Esophagus mucosa (tissue), 1 donor: ENCODE measurements around the gene HOXB9. TPM values are rescaled to one million over a fixed set of nuclear protein-coding genes. Genes with fewer than 3 reads are reported as not detected.

Experiments
- ATAC-seq: fragments of 200-7000 bp; cut with Tn5 transposase; one replicate; pipeline ENCODE4 v1.9.1; 2020
- total RNA-seq: library from RNA; stranded (reverse); gene quantifications from one replicate; pipeline ENCODE4 v1.2.4, GENCODE V29; 2023
- donor health status: DM: yes; HTN: yes; CAD: no.

Gene HOXB9
- total RNA-seq = not detected

- no peak for ATAC-seq
Measured at GRCh38 chr17:48626245-48627117, at the start of gene HOXB9. HOXB9 (minus strand) TSS chr17:48626358; CDS start chr17:48626269, 89 bp downstream.

GRCh38 chr17:48672340-48672739 lies 46.2 kb upstream of the HOXB9 start:
- no peak for ATAC-seq

- peak; percentile 70 for ATAC-seq
Measured at GRCh38 chr17:48671697-48672171, 45.6 kb upstream of the HOXB9 start.

GRCh38 chr17:48663134-48663924 lies 37.2 kb upstream of the HOXB9 start:
- no peak for ATAC-seq

GRCh38 chr17:48655913-48656312 lies 29.8 kb upstream of the HOXB9 start:
- ATAC-seq = no peak

GRCh38 chr17:48649741-48650140 lies 23.6 kb upstream of the HOXB9 start:
- no peak for ATAC-seq

- no peak for ATAC-seq
Measured at GRCh38 chr17:48647963-48648245, 21.7 kb upstream of the HOXB9 start.

- no peak for ATAC-seq
Measured at GRCh38 chr17:48647103-48647962, 21.2 kb upstream of the HOXB9 start.

GRCh38 chr17:48646183-48647102 lies 20.3 kb upstream of the HOXB9 start:
- peak; percentile 8 for ATAC-seq

- ATAC-seq = no peak
Measured at GRCh38 chr17:48645639-48646182, 19.6 kb upstream of the HOXB9 start.

GRCh38 chr17:48644910-48645557 lies 18.9 kb upstream of the HOXB9 start:
- no peak for ATAC-seq

- no peak for ATAC-seq
Measured at GRCh38 chr17:48644159-48644558, 18.0 kb upstream of the HOXB9 start.

GRCh38 chr17:48643697-48644012 lies 17.5 kb upstream of the HOXB9 start:
- no peak for ATAC-seq

GRCh38 chr17:48642843-48643696 lies 16.9 kb upstream of the HOXB9 start:
- no peak for ATAC-seq

GRCh38 chr17:48642059-48642842 lies 16.1 kb upstream of the HOXB9 start:
- ATAC-seq = no peak

- ATAC-seq = no peak
Measured at GRCh38 chr17:48641541-48642058, 15.4 kb upstream of the HOXB9 start.

- no peak for ATAC-seq
Measured at GRCh38 chr17:48640858-48641180, 14.7 kb upstream of the HOXB9 start.

GRCh38 chr17:48639982-48640857 lies 14.1 kb upstream of the HOXB9 start:
- ATAC-seq = no peak
